Measurements from ENCODE around the gene BIVM. TPM values are rescaled to one million over a fixed set of nuclear protein-coding genes. Genes with fewer than 3 reads are reported as not detected.

Gene BIVM
- total and polyA plus RNA-seq, 8 donors = 8.2 to 14.1 (median 11.2) TPM

- H3K9me3 ChIP-seq = no peaks in the 10 kb centered on the region
- H3K36me3 ChIP-seq = no peaks in the 10 kb centered on the region
- no peak overlapping the region for H3K4me3 ChIP-seq
- WGBS, 2 donors = 92 to 95% methylated on average over 6 of the region's 6 CpGs
- H3K27me3 ChIP-seq = no peaks in the 10 kb centered on the region
- TF ChIP-seq CTCF (IDR thresholded peaks at IDR 0.05) = no peak
- DNase-seq (no peak), ATAC-seq (no peak), FAIRE-seq (no peak)
- peaks cover 0 to 3% (median 0%) of the 10 kb centered on the region in 3 donors for H3K4me1 ChIP-seq
- H3K27ac ChIP-seq = no peak overlapping the region
- intact Hi-C loops (cut with DNase I) = no loop called here
Measured at GRCh38 chr13:102771298-102772041, 27.4 kb upstream of the BIVM start.

GRCh38 chr13:102772042-102772425 lies 26.9 kb upstream of the BIVM start:
- DNase-seq (no peak), ATAC-seq (no peak), FAIRE-seq (no peak)
- intact Hi-C loops (cut with DNase I) = no loop called here
- H3K27ac ChIP-seq = no peak overlapping the region
- no peaks in the 10 kb centered on the region for H3K9me3 ChIP-seq
- no peaks in the 10 kb centered on the region for H3K27me3 ChIP-seq
- H3K4me3 ChIP-seq = no peak overlapping the region
- H3K4me1 ChIP-seq = peaks cover 0 to 3% (median 0%) of the 10 kb centered on the region in 3 donors
- WGBS, 2 donors = 91 to 98% methylated on average over 16 of the region's 16 CpGs
- H3K36me3 ChIP-seq = no peaks in the 10 kb centered on the region
- no peak for TF ChIP-seq CTCF (IDR thresholded peaks at IDR 0.05)

GRCh38 chr13:102773441-102774213 lies 25.3 kb upstream of the BIVM start, which contains the start of gene TEX30:
TSS of gene TEX30 (minus strand) at chr13:102773786. CDS start at chr13:102770026, 3,760 bp downstream.
- no peak for FAIRE-seq
- ATAC-seq = peak; percentile 98 to 100 (median 99)
- Histone ChIP-seq H3K36me3 (no peaks in the 10 kb centered on the region), H3K4me1 (peaks cover 0 to 3% (median 0%) of the 10 kb centered on the region in 3 donors), H3K9me3 (no peaks in the 10 kb centered on the region), H3K27ac (peak within 1 kb of the TSS; percentile 74 to 84 (median 81)), H3K27me3 (no peaks in the 10 kb centered on the region), H3K4me3 (peak within 1 kb of the TSS; percentile 43 to 91 (median 80))
- 1% methylated on average over 68 to 85 of the region's 85 CpGs for WGBS, 2 donors
- intact Hi-C loops (cut with DNase I) = no loop called here
- no peak for TF ChIP-seq CTCF (IDR thresholded peaks at IDR 0.05)
- peak; percentile 76 to 95 (median 90) for DNase-seq

- Histone ChIP-seq H3K27ac (peak overlapping the region; percentile 74 to 84 (median 81)), H3K4me3 (peak overlapping the region; percentile 43 to 91 (median 80)), H3K27me3 (no peaks in the 10 kb centered on the region), H3K36me3 (no peaks in the 10 kb centered on the region), H3K4me1 (peaks cover 0 to 3% (median 0%) of the 10 kb centered on the region in 3 donors), H3K9me3 (no peaks in the 10 kb centered on the region)
- no peak for FAIRE-seq
- WGBS, 2 donors = 66 to 68% methylated on average over 27 of the region's 27 CpGs
- intact Hi-C loops (cut with DNase I) = no loop called here
- DNase-seq = peak in 4 of 6 donors; percentile 22 to 79 (median 44)
- ATAC-seq = peak; percentile 3 to 11 (median 6)
- no peak for TF ChIP-seq CTCF (IDR thresholded peaks at IDR 0.05)
Measured at GRCh38 chr13:102774214-102774568, 24.7 kb upstream of the BIVM start.
